ENCODE measurements around the gene TMC2. TPM values are rescaled to one million over a fixed set of nuclear protein-coding genes. Genes with fewer than 3 reads are reported as not detected.

The TMC2 gene
- total and polyA plus RNA-seq, 2 of the 4 experiments (the other 2 are of a cell fraction) = not detected

GRCh38 chr20:2558581-2559278, 22.4 kb downstream of the TMC2 start:
- H2AK5ac ChIP-seq (ENCODE audit: low read depth, low read length) = no peak overlapping the region
- H3K14ac ChIP-seq (replicated peaks; ENCODE audit: low read depth, low read length) = no peak overlapping the region
- intact Hi-C loops (cut with micrococcal nuclease) = no loop called here
- H4K20me1 ChIP-seq (ENCODE audit: insufficient read depth, low read length) = no peaks in the 10 kb centered on the region
- 0 out of 2 replicates have a peak, but pooled peaks cover 2% of the 10 kb centered on the region for H3K9me3 ChIP-seq (ENCODE audit: control insufficient read depth, insufficient read depth, low read length)
- no peak overlapping the region for H2BK20ac ChIP-seq (ENCODE audit: low read depth, low read length)
- no peak for TF ChIP-seq MAFK (IDR thresholded peaks at IDR 0.05; ENCODE audit: low read depth, low read length)
- TF ChIP-seq MAZ (IDR thresholded peaks at IDR 0.05; ENCODE audit: borderline replicate concordance, low read depth, low read length) = no peak
- TF ChIP-seq RCOR1 (IDR thresholded peaks at IDR 0.05; ENCODE audit: insufficient replicate concordance, low read length) = no peak
- TF ChIP-seq RFX5 (IDR thresholded peaks at IDR 0.05; ENCODE audit: low read depth, low read length) = no peak
- TF ChIP-seq BHLHE40 (IDR thresholded peaks at IDR 0.05; ENCODE audit: low read depth, low read length) = no peak
- no peak for TF ChIP-seq MXI1 (IDR thresholded peaks at IDR 0.05; ENCODE audit: borderline replicate concordance, low read depth, low read length)
- TF ChIP-seq CEBPB (IDR thresholded peaks at IDR 0.05; ENCODE audit: low read depth, low read length) = no peak
- no peak for TF ChIP-seq NFE2L2 (IDR thresholded peaks at IDR 0.05; ENCODE audit: low read depth, low read length)
- TF ChIP-seq FOS (IDR thresholded peaks at IDR 0.05; ENCODE audit: low read depth, low read length) = no peak
- no peak for TF ChIP-seq ELK1 (IDR thresholded peaks at IDR 0.05; ENCODE audit: borderline replicate concordance, low read depth, low read length)
- TF ChIP-seq POLR2A (IDR thresholded peaks at IDR 0.05; ENCODE audit: low read depth, low read length) = no peak
- TF ChIP-seq USF2 (IDR thresholded peaks at IDR 0.05; ENCODE audit: low read depth, low read length) = no peak
- H2BK5ac ChIP-seq (ENCODE audit: low read depth, low read length, poor library complexity, severe bottlenecking) = no peak overlapping the region
- no TSS peak for BruUV-seq (replicated peaks)
- H3K4me2 ChIP-seq (ENCODE audit: low read depth, low read length) = no peak overlapping the region
- no peak overlapping the region for H3K27ac ChIP-seq (ENCODE audit: insufficient read depth, low read length)
- in situ Hi-C loops (cut with MboI; ENCODE audit: low sequenced_read_pairs) = no loop called here
- no peak overlapping the region for H3K56ac ChIP-seq (ENCODE audit: extremely low read depth, insufficient read depth, low read length)
- no peaks in the 10 kb centered on the region for H3K4me1 ChIP-seq (ENCODE audit: control insufficient read depth, insufficient read depth, low read length)
- POLR2A ChIA-PET (ENCODE audit: unreplicated experiment) = no interaction called here
- no peak for DNase-seq
- no peak overlapping the region for H2AK9ac ChIP-seq (replicated peaks; ENCODE audit: low read depth, low read length, poor library complexity)
- H3K36me3 ChIP-seq (ENCODE audit: control insufficient read depth, insufficient read depth, low read length) = no peaks in the 10 kb centered on the region
- no peak overlapping the region for H3K4me3 ChIP-seq (ENCODE audit: insufficient read depth, low read depth, low read length)
- no peak overlapping the region for H4K8ac ChIP-seq (ENCODE audit: low read depth in 2 of 2, low read length in 2 of 2)
- H4K91ac ChIP-seq (ENCODE audit: insufficient read depth, low read depth, low read length) = no peak overlapping the region
- H3K9ac ChIP-seq (ENCODE audit: low read depth, low read length) = no peak overlapping the region
- H3K27me3 ChIP-seq (ENCODE audit: control insufficient read depth, insufficient read depth, low read length) = peaks cover 38% of the 10 kb centered on the region
- H2AFZ ChIP-seq (replicated peaks; ENCODE audit: low read length, poor library complexity) = peak overlapping the region; percentile 37
- ATAC-seq (ENCODE audit: low read depth) = no peak
- no peak overlapping the region for H3K23ac ChIP-seq (ENCODE audit: low read depth, low read length)
- dilution Hi-C loops (cut with HindIII; ENCODE audit: low sequenced_read_pairs, unreplicated experiment) = no loop called here
- H3K9me1 ChIP-seq (ENCODE audit: insufficient read depth, low read length) = no peaks in the 10 kb centered on the region
- CTCF ChIA-PET = no interaction called here
- no peak overlapping the region for H2BK15ac ChIP-seq (ENCODE audit: low read depth, low read length)
- WGBS, 2 experiments (ENCODE audit: extremely low coverage in 2 of 2, insufficient read length in 1 of 2) = 7% methylated on average over 5 of the region's 54 CpGs; no CpG with 5 or more reads in 1 of the 2 experiments
- no peak overlapping the region for H2BK120ac ChIP-seq (ENCODE audit: low read depth, low read length)
- H4K5ac ChIP-seq (ENCODE audit: low read depth, low read length) = no peak overlapping the region
- no peak overlapping the region for H3K18ac ChIP-seq (ENCODE audit: low read depth, low read length)
- H3K79me1 ChIP-seq (ENCODE audit: low read depth in 1 of 2, low read length in 2 of 2) = no peaks in the 10 kb centered on the region
- no peak overlapping the region for H3K4ac ChIP-seq (ENCODE audit: low read depth, low read length)
